HepG2 (cell line): ENCODE measurements around the gene TSEN34. TPM values are rescaled to one million over a fixed set of nuclear protein-coding genes. Genes with fewer than 3 reads are reported as not detected.

Experiments used
- ATAC-seq: fragments of 200-7000 bp; cut with Tn5 transposase; 3 replicates; pipeline ENCODE4 v1.9.1; 2020; ENCODE audit warnings: mild to moderate bottlenecking, moderate library complexity
- BruUV-seq: library from RNA; stranded (reverse); fragments of 400-500 nt; replicated peaks from 2 replicates; lab custom pipeline; 2021; lab: Mats Ljungman, UMichigan
- CTCF ChIA-PET: fragments of 300-600 bp; formaldehyde crosslinking; extraction: SDS; loops from one replicate; lab custom pipeline; 2021; ENCODE audit warnings: low total read pairs, inconsistent platforms, low intra/inter-chr PET ratio; lab: Yijun Ruan, JAX
- POLR2A ChIA-PET: fragments of 350-600 bp; sonication (Branson Sonifier 250); formaldehyde crosslinking; loops from one replicate; lab custom pipeline; 2020; ENCODE audit warnings: antibody characterized with exemption, inconsistent platforms; lab: Yijun Ruan, JAX
- DNase-seq: peaks from one replicate; pipeline ENCODE4 v3.0.0-alpha.2; 2015; ENCODE audit warnings: low spot score
- FAIRE-seq: peaks from 3 replicates; lab custom pipeline; 2011; peaks lifted over from hg19 to GRCh38; lab: Jason Lieb, UNC
- H2AFZ ChIP-seq: one replicate; pipeline ENCODE4 v1.6.1; 2011; ENCODE audit warnings: low read length, inconsistent platforms
- H3K27ac ChIP-seq: fragments of 300-600 bp; 3 replicates; pipeline ENCODE4 v1.8.0; 2011; ENCODE audit warnings: mixed run types, mild to moderate bottlenecking, mixed read lengths, low read length, inconsistent platforms; ENCODE audit not compliant: insufficient read depth; ENCODE audit errors: extremely low read length
- H3K27me3 ChIP-seq, 2 experiments: fragments of 200-600 bp in 1 of 2; 2 replicates in 1 of 2; 3 replicates in 1 of 2; pipeline versions ENCODE4 v1.6.0 to v1.8.0; 2011; ENCODE audit warnings: low read length in 2 of 2, mild to moderate bottlenecking in 2 of 2, moderate library complexity in 2 of 2, inconsistent platforms in 1 of 2; ENCODE audit not compliant: insufficient read depth in 2 of 2, control insufficient read depth in 1 of 2
- H3K36me3 ChIP-seq, 2 experiments: fragments of 200-600 bp in 1 of 2; replicated peaks in 1 of 2; 2 replicates in 1 of 2; 3 replicates in 1 of 2; pipeline versions ENCODE4 v1.5.1 to v1.8.0; 2011; ENCODE audit warnings: low read length in 2 of 2, inconsistent platforms in 1 of 2; ENCODE audit not compliant: insufficient read depth in 2 of 2, control insufficient read depth in 1 of 2
- H3K4me1 ChIP-seq: 2 replicates; pipeline ENCODE4 v1.5.1; 2012; ENCODE audit warnings: low read length, inconsistent platforms; ENCODE audit not compliant: insufficient read depth
- H3K4me2 ChIP-seq: 2 replicates; pipeline ENCODE4 v1.6.0; 2011; ENCODE audit warnings: low read depth, low read length, inconsistent platforms
- H3K4me3 ChIP-seq, 3 experiments: fragments of 200-600 bp in 1 of 3; sonication (generic), shearing (Covaris generic) in 1 of 3; replicated peaks in 1 of 3; 2 replicates each; pipeline ENCODE4 v1.5.1; 2011 to 2016; ENCODE audit warnings: low read length in 3 of 3, inconsistent platforms in 2 of 3, low read depth in 2 of 3, mild to moderate bottlenecking in 2 of 3, control low read depth in 1 of 3, mixed read lengths in 1 of 3; ENCODE audit not compliant: insufficient read depth in 1 of 3
- H3K79me2 ChIP-seq: one replicate; pipeline ENCODE4 v1.6.1; 2011; ENCODE audit warnings: low read length, inconsistent platforms; ENCODE audit not compliant: insufficient read depth
- H3K9ac ChIP-seq: 2 replicates; pipeline ENCODE4 v1.6.0; 2011; ENCODE audit warnings: mild to moderate bottlenecking, low read depth, low read length, inconsistent platforms; ENCODE audit not compliant: insufficient read depth
- H3K9me3 ChIP-seq: 2 replicates; pipeline ENCODE4 v1.5.1; 2012; ENCODE audit warnings: mild to moderate bottlenecking, low read length
- H4K20me1 ChIP-seq: 2 replicates; pipeline ENCODE4 v1.6.0; 2011; ENCODE audit warnings: inconsistent platforms, mild to moderate bottlenecking, low read length, moderate library complexity; ENCODE audit not compliant: insufficient read depth
- AKAP8 ChIP-seq: sonication (generic); formaldehyde crosslinking; IDR thresholded peaks from 2 replicates; pipeline ENCODE4 v1.5.1; 2020; ENCODE audit warnings: mild to moderate bottlenecking, missing genetic modification reagents
- ASH2L ChIP-seq: fragments of 300-600, 200-600 bp; sonication (generic); IDR thresholded peaks from 2 replicates; pipeline ENCODE4 v1.7.0; 2017; ENCODE audit warnings: low read depth, mild to moderate bottlenecking, moderate library complexity, mixed read lengths, low read length; ENCODE audit not compliant: insufficient read length
- ELF3 ChIP-seq: IDR thresholded peaks from 2 replicates; pipeline ENCODE4 v1.6.1; 2016; ENCODE audit warnings: missing genetic modification reagents, missing compliant biosample characterization
- ERF ChIP-seq: IDR thresholded peaks from 2 replicates; pipeline ENCODE4 v1.6.1; 2018; ENCODE audit warnings: missing biosample characterization, missing genetic modification reagents
- HOXA3 ChIP-seq: sonication (generic); formaldehyde crosslinking; IDR thresholded peaks from 2 replicates; pipeline ENCODE4 v1.5.0; 2020; ENCODE audit warnings: missing genetic modification reagents
- MAZ ChIP-seq, 2 experiments: sonication (generic) in 1 of 2; formaldehyde crosslinking in 1 of 2; IDR thresholded peaks; 2 replicates each; pipeline versions ENCODE4 v1.5.0 to v1.6.1; 2012 to 2020; ENCODE audit warnings: low read depth in 2 of 2, mild to moderate bottlenecking in 2 of 2, borderline replicate concordance in 1 of 2, improper control_type of control experiment in 1 of 2, low read length in 1 of 2, missing genetic modification reagents in 1 of 2, moderate library complexity in 1 of 2
- SOX6 ChIP-seq, 2 experiments: fragments of 450-650 bp in 1 of 2; sonication (generic) in 1 of 2; formaldehyde crosslinking in 1 of 2; IDR thresholded peaks; 2 replicates each; pipeline versions ENCODE4 v1.4.0 to v1.6.1; 2017 to 2020; ENCODE audit warnings: antibody characterized with exemption in 1 of 2, mild to moderate bottlenecking in 1 of 2, missing genetic modification reagents in 1 of 2
- SP1 ChIP-seq, 2 experiments: fragments of 450-650 bp in 1 of 2; sonication (generic) in 1 of 2; formaldehyde crosslinking in 1 of 2; IDR thresholded peaks; 2 replicates each; pipeline versions ENCODE4 v1.4.0 to v1.6.1; 2016 to 2020; ENCODE audit warnings: missing genetic modification reagents in 1 of 2
- SRSF1 ChIP-seq: fragments of 200-400 bp; formaldehyde crosslinking; optimal IDR thresholded peaks from 2 replicates; pipeline ENCODE3; 2017; ENCODE audit warnings: mild to moderate bottlenecking, low read depth, low read length, moderate library complexity
- SSRP1 ChIP-seq: IDR thresholded peaks from 2 replicates; pipeline ENCODE4 v1.6.1; 2016; ENCODE audit warnings: control low read depth
- TAF1 ChIP-seq: sonication (generic); formaldehyde crosslinking; IDR thresholded peaks from 2 replicates; pipeline ENCODE4 v1.4.0; 2020; ENCODE audit warnings: missing genetic modification reagents
- ZBTB21 ChIP-seq: sonication (generic); formaldehyde crosslinking; IDR thresholded peaks from 2 replicates; pipeline ENCODE4 v1.4.0; 2020; ENCODE audit warnings: missing genetic modification reagents
- ZBTB26 ChIP-seq: IDR thresholded peaks from 2 replicates; pipeline ENCODE4 v1.6.1; 2016; ENCODE audit warnings: missing compliant biosample characterization, missing genetic modification reagents, borderline replicate concordance
- ZBTB43 ChIP-seq: sonication (generic); formaldehyde crosslinking; conservative IDR thresholded peaks from 2 replicates; pipeline ENCODE4 v1.4.0; 2020; ENCODE audit warnings: missing genetic modification reagents
- ZC3H13 ChIP-seq: sonication (generic); formaldehyde crosslinking; IDR thresholded peaks from 2 replicates; pipeline ENCODE4 v1.8.1; 2023; ENCODE audit warnings: mild to moderate bottlenecking, missing genetic modification reagents, moderate library complexity
- ZFP37 ChIP-seq: sonication (generic); formaldehyde crosslinking; IDR thresholded peaks from 2 replicates; pipeline ENCODE4 v1.4.0; 2020; ENCODE audit warnings: missing genetic modification reagents, borderline replicate concordance
- ZNF263 ChIP-seq: sonication (generic); formaldehyde crosslinking; IDR thresholded peaks from 2 replicates; pipeline ENCODE4 v1.4.0; 2020; ENCODE audit warnings: missing genetic modification reagents
- ZNF350 ChIP-seq: sonication (generic); formaldehyde crosslinking; IDR thresholded peaks from 2 replicates; pipeline ENCODE4 v1.4.0; 2020; ENCODE audit warnings: mild to moderate bottlenecking, low read depth, missing genetic modification reagents, borderline replicate concordance
- ZNF557 ChIP-seq: sonication (generic); formaldehyde crosslinking; IDR thresholded peaks from 2 replicates; pipeline ENCODE4 v1.4.0; 2020; ENCODE audit warnings: missing genetic modification reagents
- ZNF605 ChIP-seq: sonication (generic); formaldehyde crosslinking; IDR thresholded peaks from 2 replicates; pipeline ENCODE4 v1.8.0; 2022; ENCODE audit warnings: mild to moderate bottlenecking, missing genetic modification reagents
- ZNF709 ChIP-seq: sonication (generic); formaldehyde crosslinking; IDR thresholded peaks from 2 replicates; pipeline ENCODE4 v1.5.0; 2020; ENCODE audit warnings: mild to moderate bottlenecking, missing genetic modification reagents
- WGBS: methylation state at CpG from one replicate; pipeline ENCODE4 v1.1.6; 2017; ENCODE audit warnings: low lambda C conversion rate; 5-methylcytosine and 5-hydroxymethylcytosine counted together
- in situ Hi-C: cut with HindIII; loops from 2 replicates; pipeline ENCODE4 v1.10.0; 2017; ENCODE audit warnings: low pct_unique_long_range_greater_than_20kb; ENCODE audit not compliant: extremely low pct_ligation_motif_present
- intact Hi-C: fragments of 100-400 bp; cut with micrococcal nuclease; formaldehyde crosslinking; loops from one replicate; pipeline ENCODE4 v1.10.0; 2022; ENCODE audit not compliant: unreplicated experiment
- polyA plus RNA-seq, 8 experiments: library from polyadenylated mRNA; depleted of rRNA in 3 of 8; stranded (reverse) in 7 of 8; unstranded in 1 of 8; fragments of >200 nt; fragmentation: Illumina TruSeq in 4 of 8; extraction: Trizol in 4 of 8; gene quantifications; 2 replicates each; pipeline versions ENCODE4 v1.2.1 to v1.2.3, GENCODE V29; 2011 to 2016; ENCODE audit warnings: low read depth in 4 of 8, missing spikeins in 1 of 8, mixed read lengths in 1 of 8; ENCODE audit not compliant: insufficient read depth in 1 of 8
- total RNA-seq, 5 experiments: library from RNA; depleted of rRNA; stranded (reverse); fragments of >200 nt; fragmentation: Illumina TruSeq; extraction: Trizol; gene quantifications; 2 replicates each; pipeline ENCODE4 v1.2.3, GENCODE V29; 2016; ENCODE audit warnings: low read depth in 1 of 5

TSEN34 gene
- total and polyA plus RNA-seq, 2 of the 13 experiments (the other 11 are each of a cell fraction or from before 2014, with no cell fraction given): 55.1 to 65.4 TPM

- TF ChIP-seq MAZ (IDR thresholded peaks at IDR 0.05; ENCODE audit: borderline replicate concordance, low read depth, low read length): no peak
- TF ChIP-seq MAZ (CRISPR knock-in tag; IDR thresholded peaks at IDR 0.05; ENCODE audit: low read depth): 0 out of 2 replicates have a peak, but pooled peaks have one; percentile 9
- TF ChIP-seq ASH2L: peak; percentile 18
- TF ChIP-seq ZC3H13: 0 out of 2 replicates have a peak, but pooled peaks have one; percentile 3
- TF ChIP-seq SP1 (IDR thresholded peaks at IDR 0.05): no peak
- TF ChIP-seq SP1 (CRISPR knock-in tag; IDR thresholded peaks at IDR 0.05): no peak
- no peak for TF ChIP-seq ELF3
- TF ChIP-seq, all 625 proteins: peak for 4
Observed at GRCh38 chr19:54207676-54207982, 16.5 kb downstream of the TSEN34 start (continued).

GRCh38 chr19:54207983-54208783 lies 17.1 kb downstream of the TSEN34 start:
- intact Hi-C loops: no loop called here
- in situ Hi-C loops: no loop called here
- Histone ChIP-seq H3K79me2 (peaks cover 30% of the 10 kb centered on the region), H3K4me3 (peak overlapping the region in 1 of 3 experiments; percentile 55; a peak in 1 of 6 replicates), H2AFZ (no peak overlapping the region), H3K27me3 (no peaks in the 10 kb centered on the region), H3K36me3 (peaks cover 20 to 48% of the 10 kb centered on the region in 2 experiments), H3K27ac (peak overlapping the region; percentile 80), H3K4me1 (peaks cover 86% of the 10 kb centered on the region), H3K9ac (peak overlapping the region; percentile 19; the same call in 1 of the 2 replicates), H3K9me3 (no peaks in the 10 kb centered on the region), H3K4me2 (peak overlapping the region; percentile 83), H4K20me1 (peaks cover 60% of the 10 kb centered on the region)
- BruUV-seq: no TSS peak
- peak; percentile 1 for ATAC-seq
- FAIRE-seq: peak; percentile 64
- 61% methylated on average over 11 of the region's 18 CpGs for WGBS
- POLR2A ChIA-PET: interaction anchor here (1.2 to 4.9 kb wide), 4 partner anchors 10 to 71 kb away, joined by 3 to 114 read pairs (median 41); partner anchors contain the start of genes MBOAT7, RPS9 and TSEN34
- peak; percentile 59 for DNase-seq
- CTCF ChIA-PET: no interaction called here
- no peak for TF ChIP-seq SRSF1
- TF ChIP-seq SOX6 (IDR thresholded peaks at IDR 0.05): no peak
- no peak for TF ChIP-seq SOX6 (CRISPR knock-in tag; IDR thresholded peaks at IDR 0.05)
- peak; percentile 33; the same call in 1 of the 2 replicates for TF ChIP-seq ZNF350 (CRISPR knock-in tag)
- no peak for TF ChIP-seq ERF
- no peak for TF ChIP-seq ZNF605 (CRISPR knock-in tag)
- TF ChIP-seq ZNF557 (CRISPR knock-in tag): no peak
- no peak for TF ChIP-seq ZBTB43 (CRISPR knock-in tag)
- TF ChIP-seq ZBTB21 (CRISPR knock-in tag): no peak
- TF ChIP-seq HOXA3: no peak
- TF ChIP-seq SSRP1 (CRISPR knock-in tag): peak; percentile 44; the same call in 1 of the 2 replicates
- TF ChIP-seq ELF3: no peak
- TF ChIP-seq ZNF709 (CRISPR knock-in tag): no peak
- TF ChIP-seq TAF1 (CRISPR knock-in tag): no peak
- no peak for TF ChIP-seq ZNF263 (CRISPR knock-in tag)
- no peak for TF ChIP-seq ZFP37
- TF ChIP-seq AKAP8: no peak
- peak; percentile 82; the same call in 1 of the 2 replicates for TF ChIP-seq ZBTB26 (CRISPR knock-in tag)
